ENCODE measurements around the gene SSUH2. TPM values are rescaled to one million over a fixed set of nuclear protein-coding genes. Genes with fewer than 3 reads are reported as not detected.
A peak's percentile ranks its signal among the peaks of the same experiment; 100 is the strongest.

Gene SSUH2
- total RNA-seq, 1 donor from 2014 or later, result not detected

- no peak overlapping the region for H3K4me3 Mint-ChIP-seq
- H3K4me1 Mint-ChIP-seq, result peaks cover 12% of the 10 kb centered on the region
- H3K36me3 Mint-ChIP-seq (ENCODE audit: low read depth), result no peaks in the 10 kb centered on the region
- POLR2A ChIA-PET, result no interaction called here
- no peaks in the 10 kb centered on the region for H3K9me3 Mint-ChIP-seq
- intact Hi-C loops (cut with micrococcal nuclease), result loop anchor here (10.0 kb wide), 1 partner anchor 303 kb away; no protein-coding TSS in a partner anchor
- CTCF ChIA-PET, result no interaction called here
- TF ChIP-seq, protein P1, sequence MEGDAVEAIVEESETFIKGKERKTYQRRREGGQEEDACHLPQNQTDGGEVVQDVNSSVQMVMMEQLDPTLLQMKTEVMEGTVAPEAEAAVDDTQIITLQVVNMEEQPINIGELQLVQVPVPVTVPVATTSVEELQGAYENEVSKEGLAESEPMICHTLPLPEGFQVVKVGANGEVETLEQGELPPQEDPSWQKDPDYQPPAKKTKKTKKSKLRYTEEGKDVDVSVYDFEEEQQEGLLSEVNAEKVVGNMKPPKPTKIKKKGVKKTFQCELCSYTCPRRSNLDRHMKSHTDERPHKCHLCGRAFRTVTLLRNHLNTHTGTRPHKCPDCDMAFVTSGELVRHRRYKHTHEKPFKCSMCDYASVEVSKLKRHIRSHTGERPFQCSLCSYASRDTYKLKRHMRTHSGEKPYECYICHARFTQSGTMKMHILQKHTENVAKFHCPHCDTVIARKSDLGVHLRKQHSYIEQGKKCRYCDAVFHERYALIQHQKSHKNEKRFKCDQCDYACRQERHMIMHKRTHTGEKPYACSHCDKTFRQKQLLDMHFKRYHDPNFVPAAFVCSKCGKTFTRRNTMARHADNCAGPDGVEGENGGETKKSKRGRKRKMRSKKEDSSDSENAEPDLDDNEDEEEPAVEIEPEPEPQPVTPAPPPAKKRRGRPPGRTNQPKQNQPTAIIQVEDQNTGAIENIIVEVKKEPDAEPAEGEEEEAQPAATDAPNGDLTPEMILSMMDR (IDR thresholded peaks at IDR 0.05), result no peak
- peaks cover 3% of the 10 kb centered on the region for H3K27me3 Mint-ChIP-seq
- DNase-seq, result no peak
- H3K27ac Mint-ChIP-seq, result no peak overlapping the region
- ATAC-seq (ENCODE audit: low read depth), result no peak
These were observed 17.2 kb downstream of the SSUH2 start for GRCh38 chr3:8627201-8627940.

GRCh38 chr3:8625991-8626390 is 18.6 kb downstream of the SSUH2 start:
- Mint-ChIP-seq H3K9me3 (no peaks in the 10 kb centered on the region), H3K36me3 (ENCODE audit: low read depth) (no peaks in the 10 kb centered on the region), H3K27me3 (peaks cover 3% of the 10 kb centered on the region), H3K4me3 (no peak overlapping the region), H3K4me1 (peaks cover 12% of the 10 kb centered on the region), H3K27ac (no peak overlapping the region)
- DNase-seq, result no peak
- ChIA-PET CTCF (no interaction called here), POLR2A (no interaction called here)
- no peak for ATAC-seq (ENCODE audit: low read depth)
- TF ChIP-seq, protein P1 (IDR thresholded peaks at IDR 0.05), result no peak
- intact Hi-C loops (cut with micrococcal nuclease), result loop anchor here (10.0 kb wide), 1 partner anchor 301 kb away; no protein-coding TSS in a partner anchor

GRCh38 chr3:8624612-8625011 is 20.0 kb downstream of the SSUH2 start:
- ATAC-seq (ENCODE audit: low read depth), result no peak
- no peak overlapping the region for H3K4me3 Mint-ChIP-seq
- H3K4me1 Mint-ChIP-seq, result peaks cover 12% of the 10 kb centered on the region
- POLR2A ChIA-PET, result no interaction called here
- H3K27me3 Mint-ChIP-seq, result peaks cover 3% of the 10 kb centered on the region
- CTCF ChIA-PET, result interaction anchor here (1.1 kb wide), 1 partner anchor 183 kb away, joined by 4 read pairs; no protein-coding TSS in a partner anchor
- intact Hi-C loops (cut with micrococcal nuclease), result loop anchor here (10.0 kb wide), 1 partner anchor 300 kb away; no protein-coding TSS in a partner anchor
- DNase-seq, result no peak
- TF ChIP-seq, protein P1 (IDR thresholded peaks at IDR 0.05), result no peak
- H3K27ac Mint-ChIP-seq, result no peak overlapping the region
- no peaks in the 10 kb centered on the region for H3K9me3 Mint-ChIP-seq
- H3K36me3 Mint-ChIP-seq (ENCODE audit: low read depth), result no peaks in the 10 kb centered on the region

GRCh38 chr3:8623741-8624140 is 20.9 kb downstream of the SSUH2 start:
- Mint-ChIP-seq H3K4me3 (no peak overlapping the region), H3K9me3 (no peaks in the 10 kb centered on the region), H3K4me1 (peaks cover 6% of the 10 kb centered on the region), H3K27ac (no peak overlapping the region), H3K36me3 (ENCODE audit: low read depth) (no peaks in the 10 kb centered on the region), H3K27me3 (peaks cover 3% of the 10 kb centered on the region)
- intact Hi-C loops (cut with micrococcal nuclease), result loop anchor here (1.0 to 10.0 kb wide), 2 partner anchors 181 to 299 kb away; no protein-coding TSS in a partner anchor
- CTCF ChIA-PET, result no interaction called here
- TF ChIP-seq, protein P1 (IDR thresholded peaks at IDR 0.05), result no peak
- DNase-seq (no peak), ATAC-seq (ENCODE audit: low read depth) (no peak)
- POLR2A ChIA-PET, result no interaction called here

DNA sequence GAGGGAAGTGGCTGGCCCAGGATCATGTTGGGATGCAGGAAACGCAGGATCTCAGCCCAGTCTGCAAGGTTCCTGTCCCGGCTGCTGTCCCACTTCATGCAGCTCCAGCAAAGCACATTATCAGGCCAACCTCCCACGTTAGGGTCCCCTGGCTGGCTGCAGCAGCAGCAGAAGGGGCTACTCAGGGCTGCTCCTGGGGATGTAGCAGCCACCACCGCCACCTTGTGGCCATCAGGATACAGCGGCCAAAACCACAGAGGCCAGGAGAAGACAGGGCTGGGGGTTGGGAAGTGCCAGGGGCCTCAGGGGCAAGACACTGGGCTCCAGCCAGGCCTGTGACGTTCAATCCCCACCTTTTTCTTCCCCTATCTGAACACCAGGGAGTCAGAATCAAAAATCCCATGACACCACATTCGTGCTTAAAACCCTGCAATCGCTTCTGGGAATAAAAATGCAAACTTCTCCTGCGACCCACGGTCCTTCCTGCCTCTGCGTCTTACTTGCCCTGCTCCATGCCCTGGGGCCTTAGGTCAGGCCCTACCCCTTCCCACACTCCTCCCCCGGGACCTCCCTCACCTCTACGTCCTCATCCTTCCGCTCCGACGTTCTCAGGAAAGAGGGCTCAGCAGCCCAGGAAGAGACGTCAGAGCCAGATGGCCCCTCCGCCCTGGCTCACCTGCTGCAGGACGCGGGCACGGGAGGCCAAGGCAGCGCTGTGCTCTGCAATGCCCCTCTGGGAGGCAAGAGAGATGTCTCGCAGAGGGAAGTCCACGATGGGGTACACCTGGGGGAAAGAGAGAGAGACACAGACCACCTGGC is 21.5 kb downstream of the SSUH2 start:
- Mint-ChIP-seq H3K27me3 (peaks cover 3% of the 10 kb centered on the region), H3K9me3 (no peaks in the 10 kb centered on the region), H3K4me1 (peaks cover 6% of the 10 kb centered on the region), H3K27ac (no peak overlapping the region), H3K36me3 (ENCODE audit: low read depth) (no peaks in the 10 kb centered on the region), H3K4me3 (no peak overlapping the region)
- intact Hi-C loops (cut with micrococcal nuclease), result loop anchor here (1.0 to 10.0 kb wide), 2 partner anchors 181 to 298 kb away; no protein-coding TSS in a partner anchor
- CTCF ChIA-PET, result interaction anchor here (1.0 to 2.3 kb wide), 3 partner anchors 173 to 181 kb away, joined by 3 to 9 read pairs (median 3); no protein-coding TSS in a partner anchor
- POLR2A ChIA-PET, result no interaction called here
- peak; percentile 65 for ATAC-seq (ENCODE audit: low read depth)
- DNase-seq, result peak; percentile 29
- TF ChIP-seq, protein P1 (IDR thresholded peaks at IDR 0.05), result no peak

All from activated B cell treated with CpG ODN at 0.5 μM for 24 hours (primary cell).